Gastroesophageal sphincter (tissue), 3 donors: ENCODE data around the gene SPG21.

ENCODE experiments used
- EP300 ChIP-seq: sonication (generic); formaldehyde crosslinking; IDR thresholded peaks from one replicate; pipeline ENCODE4 v1.6.1; 2017; ENCODE audit warnings: antibody characterized with exemption, mild to moderate bottlenecking
- POLR2A ChIP-seq, 2 donors: fragments of 450-650 bp; IDR thresholded peaks; one replicate each; pipeline ENCODE4 v1.6.1; 2017; ENCODE audit warnings: antibody characterized with exemption in 2 of 2, mild to moderate bottlenecking in 2 of 2, moderate library complexity in 1 of 2
- POLR2AphosphoS5 ChIP-seq: sonication (generic); formaldehyde crosslinking; IDR thresholded peaks from one replicate; pipeline ENCODE4 v1.6.1; 2017; ENCODE audit warnings: antibody characterized with exemption
- TF ChIP-seq, protein P1 (sequence below), 4 experiments: fragments of 200-600 bp in 2 of 4; fragments of 450-650 bp in 2 of 4; sonication (generic) in 1 of 4; IDR thresholded peaks; one replicate each; pipeline ENCODE4 v1.5.1; 2017 to 2019; ENCODE audit warnings: antibody characterized with exemption in 4 of 4, mild to moderate bottlenecking in 2 of 4, moderate library complexity in 2 of 4

DNA sequence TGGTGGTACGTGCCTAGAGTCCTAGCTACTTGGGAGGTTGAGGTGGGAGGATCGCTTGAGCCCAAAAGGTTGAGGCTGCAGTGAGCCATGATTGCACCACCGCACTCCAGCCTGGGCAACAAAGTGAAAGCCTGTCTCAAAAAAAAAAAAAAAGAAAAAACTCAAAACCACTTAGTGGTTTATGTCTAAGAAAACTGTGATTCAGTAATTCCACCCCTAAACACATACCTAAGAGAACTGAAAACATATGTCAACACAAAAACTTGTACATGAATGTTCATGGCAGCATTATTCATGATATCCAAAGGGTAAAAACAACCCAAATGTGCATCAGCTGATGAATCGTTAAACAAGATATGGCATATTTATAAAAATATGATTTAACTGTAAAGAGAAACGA lies 14.3 kb downstream of the SPG21 start:
- TF ChIP-seq, protein P1, sequence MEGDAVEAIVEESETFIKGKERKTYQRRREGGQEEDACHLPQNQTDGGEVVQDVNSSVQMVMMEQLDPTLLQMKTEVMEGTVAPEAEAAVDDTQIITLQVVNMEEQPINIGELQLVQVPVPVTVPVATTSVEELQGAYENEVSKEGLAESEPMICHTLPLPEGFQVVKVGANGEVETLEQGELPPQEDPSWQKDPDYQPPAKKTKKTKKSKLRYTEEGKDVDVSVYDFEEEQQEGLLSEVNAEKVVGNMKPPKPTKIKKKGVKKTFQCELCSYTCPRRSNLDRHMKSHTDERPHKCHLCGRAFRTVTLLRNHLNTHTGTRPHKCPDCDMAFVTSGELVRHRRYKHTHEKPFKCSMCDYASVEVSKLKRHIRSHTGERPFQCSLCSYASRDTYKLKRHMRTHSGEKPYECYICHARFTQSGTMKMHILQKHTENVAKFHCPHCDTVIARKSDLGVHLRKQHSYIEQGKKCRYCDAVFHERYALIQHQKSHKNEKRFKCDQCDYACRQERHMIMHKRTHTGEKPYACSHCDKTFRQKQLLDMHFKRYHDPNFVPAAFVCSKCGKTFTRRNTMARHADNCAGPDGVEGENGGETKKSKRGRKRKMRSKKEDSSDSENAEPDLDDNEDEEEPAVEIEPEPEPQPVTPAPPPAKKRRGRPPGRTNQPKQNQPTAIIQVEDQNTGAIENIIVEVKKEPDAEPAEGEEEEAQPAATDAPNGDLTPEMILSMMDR (IDR thresholded peaks at IDR 0.05), result no peak
- no peak for TF ChIP-seq POLR2AphosphoS5
- TF ChIP-seq POLR2A (IDR thresholded peaks at IDR 0.05), result no peak
- TF ChIP-seq EP300, result no peak
